HFF-Myc (cell line): ENCODE results near the gene GSS.

Experiments used
- DNase-seq: peaks from one replicate; pipeline ENCODE4 v3.0.0-alpha.2; 2011; ENCODE audit warnings: low read depth; ENCODE audit errors: extremely low read depth
- H3K4me3 ChIP-seq: replicated peaks from 2 replicates; pipeline ENCODE4 v1.5.1; 2011; ENCODE audit warnings: low read depth, mild to moderate bottlenecking, control low read depth, low read length
- TF ChIP-seq, protein P1 (sequence below): IDR thresholded peaks from 2 replicates; pipeline ENCODE4 v1.5.1; 2012; ENCODE audit warnings: mild to moderate bottlenecking, low read depth, low read length, control low read depth; ENCODE audit errors: missing control alignments

GSS gene

DNA sequence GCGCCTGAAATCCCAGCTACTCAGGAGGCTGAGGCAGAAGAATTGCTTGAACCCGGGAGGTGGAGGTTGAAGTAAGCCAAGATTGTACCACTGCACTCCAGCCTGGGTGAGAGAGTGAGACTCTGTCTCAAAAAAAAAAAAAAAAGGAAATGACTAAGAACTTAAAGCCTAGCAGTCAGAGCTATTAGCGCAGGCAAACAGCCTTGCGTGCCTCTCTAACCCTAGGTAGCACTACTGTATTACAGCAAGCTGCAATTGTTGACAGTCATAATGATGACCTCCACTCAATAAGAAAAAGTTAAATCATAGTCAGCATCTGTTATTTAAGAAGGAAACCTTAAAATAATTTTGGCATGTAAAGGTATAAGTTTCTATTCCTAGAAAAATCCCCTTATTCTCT is 14.4 kb downstream of the GSS start:
- DNase-seq, result no peak
- TF ChIP-seq, protein P1, sequence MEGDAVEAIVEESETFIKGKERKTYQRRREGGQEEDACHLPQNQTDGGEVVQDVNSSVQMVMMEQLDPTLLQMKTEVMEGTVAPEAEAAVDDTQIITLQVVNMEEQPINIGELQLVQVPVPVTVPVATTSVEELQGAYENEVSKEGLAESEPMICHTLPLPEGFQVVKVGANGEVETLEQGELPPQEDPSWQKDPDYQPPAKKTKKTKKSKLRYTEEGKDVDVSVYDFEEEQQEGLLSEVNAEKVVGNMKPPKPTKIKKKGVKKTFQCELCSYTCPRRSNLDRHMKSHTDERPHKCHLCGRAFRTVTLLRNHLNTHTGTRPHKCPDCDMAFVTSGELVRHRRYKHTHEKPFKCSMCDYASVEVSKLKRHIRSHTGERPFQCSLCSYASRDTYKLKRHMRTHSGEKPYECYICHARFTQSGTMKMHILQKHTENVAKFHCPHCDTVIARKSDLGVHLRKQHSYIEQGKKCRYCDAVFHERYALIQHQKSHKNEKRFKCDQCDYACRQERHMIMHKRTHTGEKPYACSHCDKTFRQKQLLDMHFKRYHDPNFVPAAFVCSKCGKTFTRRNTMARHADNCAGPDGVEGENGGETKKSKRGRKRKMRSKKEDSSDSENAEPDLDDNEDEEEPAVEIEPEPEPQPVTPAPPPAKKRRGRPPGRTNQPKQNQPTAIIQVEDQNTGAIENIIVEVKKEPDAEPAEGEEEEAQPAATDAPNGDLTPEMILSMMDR, result no peak
- H3K4me3 ChIP-seq, result no peak overlapping the region

DNA sequence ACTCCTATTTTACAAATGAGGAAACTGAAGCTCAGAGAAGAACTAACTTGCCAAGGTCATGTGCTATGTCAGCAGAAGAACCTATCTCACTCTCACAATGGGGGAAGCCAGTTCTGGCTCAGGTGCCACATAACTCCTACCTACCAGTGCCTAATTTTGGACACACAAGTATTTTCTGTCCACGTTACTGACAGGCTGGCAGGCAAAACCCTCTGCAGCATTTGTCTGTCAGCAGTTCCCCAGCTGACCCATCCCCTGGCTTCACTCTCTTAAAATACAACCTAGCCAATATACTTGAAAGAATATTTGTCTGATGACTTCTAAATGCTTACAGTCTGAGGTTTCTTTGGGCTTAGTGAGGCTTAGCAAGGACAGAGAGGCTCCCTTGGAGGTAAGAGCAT is 15.5 kb downstream of the GSS start:
- DNase-seq, result no peak
- no peak overlapping the region for H3K4me3 ChIP-seq
- TF ChIP-seq, protein P1, result no peak

DNA sequence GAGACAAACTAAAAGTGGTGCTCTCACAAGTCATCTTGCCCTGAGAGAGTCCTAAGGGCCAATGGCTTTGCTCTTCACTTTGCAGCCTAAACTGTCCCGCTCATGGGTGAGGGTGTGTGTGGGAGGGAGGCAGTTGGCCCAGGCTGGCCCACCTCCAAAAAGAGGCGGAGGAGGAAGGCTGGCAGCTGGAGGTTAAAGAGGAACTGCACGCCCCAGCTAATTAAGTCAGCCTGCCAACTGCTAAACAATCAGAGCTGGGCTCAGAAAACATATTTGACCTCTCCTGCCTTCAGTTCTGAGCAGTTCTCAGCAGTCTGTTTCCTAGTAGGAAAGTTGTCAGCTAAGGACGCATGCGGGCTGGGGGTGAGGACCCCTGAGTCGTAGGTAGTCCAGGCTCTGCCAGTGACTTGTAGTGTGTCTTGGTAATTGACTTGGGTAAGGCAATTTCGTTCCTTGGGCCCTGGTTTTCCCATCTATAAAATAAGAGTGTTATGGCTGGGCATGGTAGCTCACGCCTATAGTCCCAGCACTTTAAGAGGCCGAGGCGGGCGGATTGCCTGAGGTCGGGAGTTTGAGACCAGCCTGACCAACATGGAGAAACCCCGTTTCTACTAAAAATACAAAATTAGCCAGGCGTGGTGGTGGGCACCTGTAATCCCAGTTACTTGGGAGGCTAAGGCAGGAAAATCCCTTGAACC is 17.0 kb downstream of the GSS start:
- no peak for DNase-seq
- TF ChIP-seq, protein P1, result no peak
- H3K4me3 ChIP-seq, result no peak overlapping the region

DNA sequence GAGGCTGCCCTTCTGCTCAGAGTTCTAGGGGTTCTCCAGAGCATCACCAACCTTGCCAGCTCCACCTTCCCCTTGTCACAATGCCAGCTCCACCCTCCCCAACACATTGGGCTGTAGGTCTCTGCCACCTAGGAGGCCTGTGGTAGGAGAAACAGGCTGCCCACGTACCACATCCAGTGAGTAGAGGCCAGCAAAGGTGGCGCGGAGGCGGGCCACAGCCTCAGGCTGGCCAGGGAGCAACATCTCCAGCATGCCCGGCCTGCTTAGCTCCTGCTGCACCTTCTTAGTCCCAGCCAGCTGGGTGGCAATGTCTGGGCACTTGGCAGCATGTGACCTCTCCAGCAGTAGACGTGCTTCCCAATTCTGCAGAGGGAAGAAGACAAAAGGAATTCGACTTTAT is 23.8 kb downstream of the GSS start:
- TF ChIP-seq, protein P1, result no peak

DNA sequence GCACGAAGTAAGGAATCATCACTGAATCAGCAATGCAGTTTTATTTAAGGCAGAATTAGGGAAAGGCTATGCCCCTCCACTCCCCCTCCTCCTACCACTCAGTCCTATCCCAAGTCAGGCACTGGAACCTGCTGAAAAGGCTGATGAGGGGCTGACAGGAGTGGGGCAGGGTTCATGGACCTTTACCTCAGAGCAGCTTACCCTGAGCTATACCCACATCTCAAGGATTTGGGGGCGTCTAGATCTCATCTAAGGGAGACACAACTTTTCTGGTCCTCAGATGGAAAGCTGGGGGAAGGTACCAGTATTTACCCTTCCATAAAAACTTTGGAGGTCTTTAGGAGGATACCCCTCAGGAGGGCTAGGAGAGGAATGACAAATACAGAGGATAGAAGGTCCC is 27.2 kb downstream of the GSS start:
- DNase-seq, result no peak
- H3K4me3 ChIP-seq, result no peak overlapping the region
- TF ChIP-seq, protein P1, result no peak

More for the DNA sequence above, 23.8 kb downstream of the GSS start:
- H3K4me3 ChIP-seq, result no peak overlapping the region
- DNase-seq, result no peak

DNA sequence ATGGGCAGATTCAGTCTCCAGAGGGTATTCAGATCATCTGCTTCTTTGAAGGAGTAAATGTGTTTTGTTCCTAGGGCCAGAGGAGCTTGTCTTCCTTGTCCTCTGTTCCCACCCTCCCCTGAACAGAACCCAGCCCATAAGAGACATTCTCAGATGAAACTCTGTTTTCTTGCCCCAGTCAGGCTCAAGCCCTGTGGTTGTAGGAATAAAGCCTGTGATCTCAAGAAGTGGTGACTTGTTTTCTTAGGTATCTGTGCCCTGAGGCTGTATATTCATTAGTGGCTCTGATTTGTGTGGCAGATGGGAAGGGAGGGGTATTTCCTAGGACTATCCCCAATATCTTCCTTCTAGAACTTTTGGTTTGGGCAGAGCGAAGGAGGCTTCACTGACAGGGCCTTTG is 27.9 kb downstream of the GSS start:
- no peak overlapping the region for H3K4me3 ChIP-seq
- no peak for DNase-seq
- TF ChIP-seq, protein P1, result no peak

DNA sequence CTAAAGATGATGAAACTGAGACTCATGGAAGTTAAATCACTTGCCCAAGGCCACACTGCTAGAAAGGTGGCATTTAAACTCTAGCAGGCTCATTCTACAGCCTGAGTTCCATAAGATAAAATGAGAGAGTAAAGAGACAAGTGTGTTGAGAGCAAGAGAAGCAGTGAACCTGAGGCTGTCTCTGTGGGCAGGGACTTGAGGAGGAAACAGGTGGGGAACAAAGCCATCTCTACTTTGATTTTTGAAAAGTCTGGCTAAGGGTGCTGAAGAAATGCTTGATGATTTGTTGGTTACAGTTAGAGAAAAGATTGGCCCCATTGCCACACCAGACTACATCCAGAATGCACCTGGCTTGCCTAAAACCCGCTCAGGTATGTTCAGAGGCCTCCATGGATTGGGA is 29.0 kb downstream of the GSS start:
- no peak for DNase-seq
- H3K4me3 ChIP-seq, result no peak overlapping the region
- TF ChIP-seq, protein P1, result no peak
